ENCODE results near the gene IL12RB1. TPM values are rescaled to one million over a fixed set of nuclear protein-coding genes. Genes with fewer than 3 reads are reported as not detected.
A peak's percentile ranks its signal among the peaks of the same experiment; 100 is the strongest.
"Not testable (repeated sequence)": the region's sequence is repeated elsewhere in the genome, so short reads cannot be mapped to it uniquely, and the experiment has no call there.

Gene IL12RB1
- total RNA-seq, 8 experiments from 2014 or later: 0.05 to 1.2 (median 0.23) TPM; not detected in 2

DNA sequence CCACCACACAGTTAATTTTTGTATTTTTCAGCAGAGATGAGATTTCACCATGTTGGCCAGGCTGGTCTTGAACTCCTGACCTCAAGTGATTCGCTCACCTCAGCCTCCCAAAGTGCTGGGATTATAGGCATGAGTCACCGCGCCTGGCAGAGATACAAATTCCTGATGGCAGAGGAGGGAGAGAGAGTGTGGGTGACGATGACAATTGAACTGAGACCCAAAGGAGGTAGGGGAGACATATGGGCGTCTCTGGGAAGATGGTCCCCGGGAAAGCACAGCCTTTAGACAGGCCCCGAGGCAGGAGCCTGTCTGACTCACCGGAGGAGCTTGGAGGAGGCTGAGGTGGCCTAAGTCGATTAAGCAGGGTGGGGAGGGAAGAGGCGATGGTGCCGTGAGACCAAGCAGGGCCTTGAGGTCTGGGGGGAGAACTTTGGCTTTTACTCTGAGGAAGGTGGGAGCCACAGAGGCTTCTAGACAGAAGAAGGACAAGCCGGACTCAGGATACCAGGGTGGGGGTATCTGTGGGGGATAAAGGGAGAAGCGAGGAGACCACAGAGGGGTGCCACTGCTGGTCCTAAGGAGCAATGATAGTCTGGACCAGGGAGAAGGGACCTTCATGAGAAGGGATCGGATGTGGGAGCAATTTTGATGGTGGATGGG, 40.5 kb downstream of the IL12RB1 start:
- WGBS, 10 experiments: 0 to 83% (median 60%) methylated on average over 1 to 5 of the region's 14 CpGs; no CpG with 5 or more reads in 1 of the 10 experiments
- H3K4me3 ChIP-seq: no peak overlapping the region
- in situ Hi-C loops (cut with MboI; ENCODE audit: low pct_unique_long_range_greater_than_20kb in 2 of 9, low sequenced_read_pairs in 9 of 9, unreplicated experiment in 9 of 9): no loop called here
- ATAC-seq (replicated peaks in 6 of 8): peak in 7 of 8 experiments; percentile 15 to 69 (median 57)
- H3K4me1 ChIP-seq (replicated peaks in 1 of 2): no peaks in the 10 kb centered on the region
- no peak overlapping the region for H3K27ac ChIP-seq

DNA sequence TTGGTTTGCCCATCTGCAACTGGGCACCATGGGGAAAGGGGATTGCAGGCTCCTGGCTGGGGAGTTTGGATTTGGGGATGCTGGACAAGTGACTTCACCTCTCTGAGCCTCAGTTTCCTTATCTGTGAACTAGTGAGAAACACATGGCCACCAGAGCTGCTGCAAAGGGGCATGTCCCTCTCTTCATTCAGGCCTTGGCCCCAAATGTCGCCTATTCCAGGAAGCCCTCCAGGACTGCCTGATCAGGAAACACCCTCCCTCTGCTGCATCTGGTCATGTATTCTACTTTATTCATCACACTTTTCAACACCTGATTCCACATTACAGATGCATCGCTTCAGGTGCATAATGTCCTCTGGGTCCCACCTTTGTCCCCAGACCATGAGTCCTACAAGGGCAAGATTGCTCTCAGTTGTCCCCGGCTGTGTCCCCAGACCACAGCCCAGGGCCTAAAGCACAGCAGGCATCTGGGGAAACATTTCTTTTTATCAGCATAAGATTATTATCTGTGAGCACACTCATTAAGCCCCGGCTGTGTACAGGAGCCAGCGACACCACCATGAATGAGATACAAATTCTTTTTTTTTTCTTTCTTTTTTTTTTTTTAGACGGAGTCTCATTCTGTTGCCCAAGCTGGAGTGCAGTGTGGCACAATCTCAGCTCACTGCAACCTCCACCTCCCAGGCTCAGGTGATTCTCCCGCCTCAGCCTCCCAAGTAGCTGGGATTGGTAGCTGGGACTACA, 41.3 kb downstream of the IL12RB1 start:
- Histone ChIP-seq H3K4me1 (replicated peaks in 1 of 2) (no peaks in the 10 kb centered on the region), H3K27ac (no peak overlapping the region), H3K4me3 (no peak overlapping the region)
- ATAC-seq (replicated peaks in 6 of 8): peak in 1 of 8 experiments; percentile 15
- 50 to 100% (median 86%) methylated on average over 1 to 6 of the region's 7 CpGs; no CpG with 5 or more reads in 3 of the 10 experiments for WGBS, 10 experiments
- in situ Hi-C loops (cut with MboI; ENCODE audit: low pct_unique_long_range_greater_than_20kb in 2 of 9, low sequenced_read_pairs in 9 of 9, unreplicated experiment in 9 of 9): no loop called here

DNA sequence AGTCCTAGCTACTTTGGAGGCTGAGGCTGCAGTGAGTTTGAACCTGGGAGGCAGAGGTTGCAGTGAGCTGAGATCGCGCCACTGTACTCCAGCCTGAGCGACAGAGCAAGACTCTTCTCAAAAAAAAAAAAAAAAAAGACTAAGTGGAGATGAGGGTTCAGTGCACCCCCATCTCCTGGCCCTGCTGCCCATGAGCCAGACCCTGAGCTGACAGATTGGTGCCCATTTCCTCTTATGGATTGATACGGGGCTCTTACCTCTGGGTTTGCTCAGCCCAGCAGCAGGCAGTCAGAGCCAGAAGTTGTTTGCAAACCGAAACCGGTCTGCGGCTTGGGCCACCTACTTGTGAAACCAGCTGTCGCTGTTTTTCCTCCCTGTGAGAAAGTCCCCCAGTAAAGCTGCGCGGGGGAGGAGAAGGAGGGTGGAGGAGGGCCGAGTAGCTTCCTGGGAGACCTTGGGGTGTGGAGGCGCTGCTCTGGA, 41.9 kb downstream of the IL12RB1 start:
- no peak overlapping the region for H3K27ac ChIP-seq
- no peak overlapping the region for H3K4me3 ChIP-seq
- 0 to 85% (median 27%) methylated on average over 2 to 9 of the region's 12 CpGs; no CpG with 5 or more reads in 2 of the 10 experiments for WGBS, 10 experiments
- no peaks in the 10 kb centered on the region for H3K4me1 ChIP-seq (replicated peaks in 1 of 2)
- ATAC-seq (replicated peaks in 6 of 8): peak in 6 of 8 experiments; percentile 15 to 72 (median 50)
- in situ Hi-C loops (cut with MboI; ENCODE audit: low pct_unique_long_range_greater_than_20kb in 2 of 9, low sequenced_read_pairs in 9 of 9, unreplicated experiment in 9 of 9): no loop called here

DNA sequence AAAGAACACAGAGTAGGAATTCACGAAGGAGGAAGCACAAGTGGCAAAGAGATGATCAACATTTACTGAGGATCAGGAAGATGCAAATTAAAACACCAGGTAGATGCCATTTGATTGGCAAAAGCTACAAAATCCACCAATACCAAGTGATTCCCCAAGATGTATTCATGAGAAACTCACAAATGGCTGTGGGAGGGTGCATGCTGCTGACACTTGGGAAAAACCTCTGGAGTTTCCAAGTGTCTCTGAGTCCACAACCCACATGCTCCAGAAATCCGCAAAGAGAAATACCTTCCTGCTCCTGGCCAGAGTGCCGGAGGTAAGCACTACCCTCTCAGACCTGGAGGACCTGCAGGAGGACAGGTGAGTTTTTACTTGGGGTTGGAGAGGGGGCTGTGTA, 43.1 kb downstream of the IL12RB1 start:
- no peak overlapping the region for H3K27ac ChIP-seq
- ATAC-seq (replicated peaks in 6 of 8): no peak
- no peaks in the 10 kb centered on the region for H3K4me1 ChIP-seq (replicated peaks in 1 of 2)
- H3K4me3 ChIP-seq: no peak overlapping the region
- 60 to 100% (median 85%) methylated on average over 1 to 3 of the region's 3 CpGs; no CpG with 5 or more reads in 2 of the 10 experiments for whole genome bisulfite sequencing, 10 experiments
- in situ Hi-C loops (cut with MboI; ENCODE audit: low pct_unique_long_range_greater_than_20kb in 2 of 9, low sequenced_read_pairs in 9 of 9, unreplicated experiment in 9 of 9): no loop called here

DNA sequence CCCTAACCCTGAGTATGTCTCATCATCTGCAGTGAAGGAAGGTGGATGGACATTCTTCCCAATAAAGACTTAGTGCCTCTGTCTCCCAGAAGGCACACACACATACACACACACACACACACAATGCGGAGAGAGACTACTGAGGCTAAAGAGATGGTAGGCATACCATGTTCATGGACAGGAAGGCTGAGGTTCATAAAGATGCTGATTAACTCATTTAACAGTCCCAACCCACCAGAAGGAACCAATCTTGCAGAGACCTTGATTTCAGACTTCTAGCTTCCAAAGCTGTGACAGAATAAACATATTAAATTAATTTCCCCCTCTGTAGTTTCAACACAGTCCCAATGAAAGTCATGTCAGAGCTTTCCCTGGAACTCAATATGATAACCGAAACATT, 45.7 kb downstream of the IL12RB1 start:
- in situ Hi-C loops (cut with MboI; ENCODE audit: low pct_unique_long_range_greater_than_20kb in 2 of 9, low sequenced_read_pairs in 9 of 9, unreplicated experiment in 9 of 9): no loop called here
- Histone ChIP-seq H3K4me3 (no peak overlapping the region), H3K4me1 (replicated peaks in 1 of 2) (no peaks in the 10 kb centered on the region), H3K27ac (no peak overlapping the region)
- no peak for ATAC-seq (replicated peaks in 6 of 8)
- WGBS, 10 experiments: 63 to 100% (median 80%) methylated on average over 1 to 2 of the region's 2 CpGs; no CpG with 5 or more reads in 5 of the 10 experiments

DNA sequence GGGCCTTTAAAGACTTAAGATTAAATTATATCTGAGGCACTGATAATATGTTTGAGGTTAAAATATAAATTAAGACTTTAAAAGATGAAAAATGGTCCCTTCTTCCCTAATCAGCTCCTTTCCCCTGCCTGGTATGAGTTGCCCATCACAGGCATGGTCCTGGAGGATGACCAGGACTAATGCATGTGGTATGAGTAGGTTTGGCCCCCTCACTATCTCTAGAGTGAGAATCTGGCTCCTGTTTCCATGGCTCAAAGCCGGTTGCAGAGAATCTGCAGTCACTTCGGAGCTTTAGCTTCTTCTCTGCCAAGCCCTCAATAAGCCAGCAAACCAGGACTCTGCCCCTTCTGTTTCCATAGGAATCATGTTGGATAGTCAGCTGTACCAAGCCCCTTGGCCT, 54.6 kb downstream of the IL12RB1 start:
- in situ Hi-C loops (cut with MboI; ENCODE audit: low pct_unique_long_range_greater_than_20kb in 2 of 9, low sequenced_read_pairs in 9 of 9, unreplicated experiment in 9 of 9); H3K27ac ChIP-seq; H3K4me3 ChIP-seq; H3K4me1 ChIP-seq (replicated peaks in 1 of 2); ATAC-seq (replicated peaks in 6 of 8): not testable (repeated sequence)
- WGBS, 10 experiments: 0 to 92% (median 56%) methylated on average over 1 to 2 of the region's 2 CpGs; no CpG with 5 or more reads in 4 of the 10 experiments

DNA sequence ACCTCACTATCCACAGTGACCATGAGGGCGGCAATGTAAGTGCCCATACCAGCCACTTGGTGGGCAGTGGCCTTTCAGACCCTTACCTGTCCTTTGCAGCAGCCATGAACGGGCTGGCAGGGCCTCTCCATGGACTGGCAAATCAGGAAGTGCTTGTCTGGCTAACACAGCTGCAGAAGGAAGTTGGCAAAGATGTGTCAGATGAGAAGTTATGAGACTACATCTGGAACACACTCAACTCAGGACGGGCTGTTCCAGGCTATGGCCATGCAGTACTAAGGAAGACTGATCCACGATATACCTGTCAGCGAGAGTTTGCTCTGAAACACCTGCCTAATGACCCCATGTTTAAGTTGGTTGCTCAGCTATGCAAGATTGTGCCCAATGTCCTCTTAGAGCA, 55.3 kb downstream of the IL12RB1 start:
- H3K4me1 ChIP-seq (replicated peaks in 1 of 2); H3K4me3 ChIP-seq; ATAC-seq (replicated peaks in 6 of 8); H3K27ac ChIP-seq; in situ Hi-C loops (cut with MboI; ENCODE audit: low pct_unique_long_range_greater_than_20kb in 2 of 9, low sequenced_read_pairs in 9 of 9, unreplicated experiment in 9 of 9): not testable (repeated sequence)
- 20 to 80% (median 41%) methylated on average over 1 of the region's 5 CpGs; no CpG with 5 or more reads in 6 of the 10 experiments for WGBS, 10 experiments

DNA sequence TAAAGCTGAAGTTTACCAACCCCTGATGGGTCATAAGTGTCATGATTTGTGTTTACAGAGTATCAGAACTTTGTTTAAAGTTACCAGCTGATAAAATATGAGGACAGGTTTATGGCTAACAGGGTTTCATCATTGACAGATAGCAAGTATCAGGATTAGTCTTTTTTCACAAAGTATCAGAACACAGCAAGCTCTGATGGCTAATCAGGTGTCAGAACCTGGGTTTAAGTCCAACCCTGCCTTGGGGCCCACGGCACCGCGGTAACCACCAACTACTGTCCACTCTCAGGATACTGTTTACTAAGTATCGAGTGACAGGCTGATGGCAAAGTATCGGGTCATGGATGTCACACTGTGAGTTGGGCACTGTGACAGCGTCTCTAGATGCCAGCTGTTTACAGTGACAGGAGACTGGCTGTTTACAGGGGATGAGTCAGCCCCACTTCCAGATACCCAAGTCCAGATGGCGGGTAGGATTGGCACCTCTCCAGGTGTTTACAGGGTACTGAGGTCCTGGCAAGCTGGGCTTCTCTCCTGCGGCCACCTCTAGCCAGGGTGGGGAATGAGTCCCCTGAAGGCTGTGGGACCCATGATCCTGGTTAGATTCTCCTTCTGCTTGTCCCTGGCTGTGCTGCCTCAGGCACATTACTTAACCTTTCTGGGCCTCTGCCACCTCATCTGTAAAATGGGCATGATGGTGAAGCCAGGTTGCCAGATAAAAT, 57.0 kb downstream of the IL12RB1 start:
- peak in 2 of 8 experiments; percentile 16 to 21 for ATAC-seq (replicated peaks in 6 of 8)
- in situ Hi-C loops (cut with MboI; ENCODE audit: low pct_unique_long_range_greater_than_20kb in 2 of 9, low sequenced_read_pairs in 9 of 9, unreplicated experiment in 9 of 9): no loop called here
- H3K27ac ChIP-seq: no peak overlapping the region
- H3K4me3 ChIP-seq: no peak overlapping the region
- WGBS, 10 experiments: 0 to 94% (median 67%) methylated on average over 1 to 7 of the region's 8 CpGs; no CpG with 5 or more reads in 1 of the 10 experiments
- H3K4me1 ChIP-seq (replicated peaks in 1 of 2): no peaks in the 10 kb centered on the region

DNA sequence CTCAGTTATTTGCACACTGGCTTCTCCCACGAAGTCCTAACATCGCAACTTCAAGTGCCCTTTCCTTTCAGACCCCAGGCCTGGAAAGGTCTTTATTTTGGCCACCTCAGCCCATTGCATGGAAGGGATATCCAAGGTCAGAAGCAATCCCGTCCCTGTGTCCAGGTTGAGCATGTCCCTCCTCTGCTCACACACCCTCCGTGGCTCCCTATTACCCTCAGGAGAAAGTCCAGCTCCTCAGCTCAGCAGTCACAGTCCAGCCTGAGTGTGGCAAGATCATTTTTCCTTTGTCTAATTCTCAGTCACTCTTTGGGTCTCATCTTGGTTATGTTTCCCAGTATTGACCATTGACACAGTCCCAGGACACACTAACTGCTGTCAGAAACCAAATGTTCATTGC, 59.6 kb downstream of the IL12RB1 start:
- 38 to 100% (median 81%) methylated on average over 1 to 3 of the region's 4 CpGs; no CpG with 5 or more reads in 2 of the 10 experiments for whole genome bisulfite sequencing, 10 experiments
- no peak overlapping the region for H3K4me3 ChIP-seq
- in situ Hi-C loops (cut with MboI; ENCODE audit: low pct_unique_long_range_greater_than_20kb in 2 of 9, low sequenced_read_pairs in 9 of 9, unreplicated experiment in 9 of 9): no loop called here
- H3K4me1 ChIP-seq (replicated peaks in 1 of 2): peaks cover 0 to 3% of the 10 kb centered on the region in 2 donors
- no peak overlapping the region for H3K27ac ChIP-seq
- ATAC-seq (replicated peaks in 6 of 8): no peak

DNA sequence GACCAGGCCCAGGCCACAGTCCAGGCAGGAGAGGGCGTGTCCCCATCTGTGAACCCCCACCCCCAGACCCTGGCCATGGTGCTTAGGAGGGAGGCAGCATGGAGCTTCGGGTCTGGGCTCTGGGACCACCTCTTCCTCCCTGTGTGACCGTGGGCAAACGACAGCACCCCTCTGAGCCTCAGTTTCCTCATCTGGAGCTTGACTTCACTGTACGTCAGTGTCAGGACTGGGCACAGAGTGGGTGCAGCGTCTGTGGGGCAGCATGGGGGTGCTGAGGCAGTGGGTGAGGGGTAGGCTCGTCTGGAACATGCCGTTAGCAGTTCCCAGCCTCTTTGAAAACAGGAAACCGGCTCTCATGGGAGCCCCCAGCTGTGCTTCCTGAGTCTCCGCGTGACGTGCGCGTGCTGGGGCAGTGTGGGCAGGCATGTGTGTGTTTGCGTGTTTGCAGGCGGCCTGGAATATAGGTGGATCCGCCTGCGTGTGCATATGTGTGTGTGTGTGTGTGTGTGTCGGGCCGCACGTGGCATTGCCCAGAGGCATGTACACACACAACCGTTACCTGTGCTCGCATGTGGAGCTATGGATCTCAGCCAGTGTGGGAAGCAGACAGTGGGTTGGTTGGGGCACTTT, 63.0 kb downstream of the IL12RB1 start:
- 13 to 100% (median 72%) methylated on average over 1 to 11 of the region's 23 CpGs; no CpG with 5 or more reads in 7 of the 10 experiments for WGBS, 10 experiments
- H3K4me3 ChIP-seq: no peak overlapping the region
- in situ Hi-C loops (cut with MboI; ENCODE audit: low pct_unique_long_range_greater_than_20kb in 2 of 9, low sequenced_read_pairs in 9 of 9, unreplicated experiment in 9 of 9): no loop called here
- H3K4me1 ChIP-seq (replicated peaks in 1 of 2): peaks cover 0 to 3% of the 10 kb centered on the region in 2 donors
- H3K27ac ChIP-seq: no peak overlapping the region
- ATAC-seq (replicated peaks in 6 of 8): no peak

DNA sequence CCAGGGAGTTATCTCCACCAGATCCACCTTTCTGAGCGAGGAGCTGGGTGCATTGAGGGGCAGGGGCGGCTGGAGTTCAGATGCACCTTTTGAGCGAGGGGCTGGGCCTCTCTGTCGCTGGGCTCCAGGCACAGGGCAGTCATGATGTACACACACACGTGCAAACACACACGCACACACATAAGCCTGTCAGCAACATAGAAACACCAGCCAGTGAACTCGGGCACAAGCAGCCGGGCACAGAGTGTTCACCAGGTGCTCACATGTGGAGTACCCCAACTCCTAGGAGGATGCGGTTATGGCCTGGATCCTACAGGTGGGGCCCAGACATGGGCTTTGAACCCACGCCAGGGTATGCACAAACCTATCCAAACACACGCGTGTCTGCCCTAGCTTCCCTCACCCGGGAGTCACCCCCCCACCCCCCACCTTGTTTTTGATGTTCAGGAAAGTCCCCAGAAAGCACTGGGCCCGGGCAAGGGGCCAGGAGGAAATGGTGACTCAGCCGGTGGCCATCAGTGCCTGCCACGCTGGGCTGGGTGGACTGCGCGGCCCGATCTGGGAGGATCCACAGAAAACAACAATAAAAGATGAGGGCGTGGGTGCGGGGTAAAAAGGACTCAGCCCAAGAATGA, 65.5 kb downstream of the IL12RB1 start:
- 15 to 100% (median 94%) methylated on average over 2 to 13 of the region's 21 CpGs; no CpG with 5 or more reads in 5 of the 10 experiments for WGBS, 10 experiments
- peak in 2 of 8 experiments; percentile 71 to 79 for ATAC-seq (replicated peaks in 6 of 8)
- H3K4me1 ChIP-seq (replicated peaks in 1 of 2): peaks cover 0 to 3% of the 10 kb centered on the region in 2 donors
- in situ Hi-C loops (cut with MboI; ENCODE audit: low pct_unique_long_range_greater_than_20kb in 2 of 9, low sequenced_read_pairs in 9 of 9, unreplicated experiment in 9 of 9): no loop called here
- no peak overlapping the region for H3K27ac ChIP-seq
- no peak overlapping the region for H3K4me3 ChIP-seq

Measured in motor neuron (in vitro differentiated cells).